ENCODE measurements around the gene CCDC197.

The CCDC197 gene

DNA sequence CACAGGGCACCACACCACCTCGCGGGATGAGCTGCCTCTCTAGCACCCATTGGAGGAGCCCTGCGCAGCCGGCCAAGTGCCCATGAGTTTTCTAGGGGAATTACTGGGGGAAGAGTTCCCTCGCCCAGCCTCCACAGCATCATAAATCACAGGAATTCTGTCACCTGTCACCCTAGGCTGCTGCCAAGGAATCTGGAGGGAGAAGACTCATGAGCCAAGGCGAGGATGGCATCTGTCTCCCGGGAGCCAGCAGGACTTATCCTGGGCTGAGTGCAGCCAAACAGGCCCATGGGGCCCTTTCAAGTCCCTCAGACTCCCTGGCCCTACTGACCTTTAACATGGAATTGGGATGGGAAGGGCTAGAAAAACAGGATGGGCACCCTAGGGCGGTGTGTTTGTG lies 21.2 kb downstream of the CCDC197 start (continued):
- TF ChIP-seq ZNF211 (tag by site-specific recombination; IDR thresholded peaks at IDR 0.05; ENCODE audit: low read depth), result no peak
- no peak for TF ChIP-seq ZNF670 (tag by site-specific recombination; IDR thresholded peaks at IDR 0.05; ENCODE audit: low read depth)
- TF ChIP-seq ZNF239 (tag by site-specific recombination; IDR thresholded peaks at IDR 0.05), result no peak
- TF ChIP-seq ZNF121 (tag by site-specific recombination; IDR thresholded peaks at IDR 0.05), result no peak
- TF ChIP-seq ZNF23 (tag by site-specific recombination; IDR thresholded peaks at IDR 0.05; ENCODE audit: borderline replicate concordance), result no peak

- POLR2A ChIA-PET, result no interaction called here
- CTCF ChIA-PET, result interaction anchor here (1.0 to 4.4 kb wide), 2 partner anchors 16 to 79 kb away, joined by 5 to 17 read pairs; no protein-coding TSS in a partner anchor
- no peak overlapping the region for H3K27ac ChIP-seq (ENCODE audit: extremely low read depth, low read depth, low read length)
Observed at GRCh38 chr14:94019329-94019728, 22.2 kb downstream of the CCDC197 start.

GRCh38 chr14:94020267-94020666 lies 23.2 kb downstream of the CCDC197 start:
- H3K4me1 ChIP-seq (ENCODE audit: control insufficient read depth, insufficient read depth, low read length), result no peaks in the 10 kb centered on the region
- POLR2A ChIA-PET, result no interaction called here
- no peak overlapping the region for H3K27ac ChIP-seq (ENCODE audit: extremely low read depth, low read depth, low read length)
- no peak overlapping the region for H3K4me3 ChIP-seq (ENCODE audit: low read depth, low read length)
- CTCF ChIA-PET, result interaction anchor here (0.7 to 4.4 kb wide), 5 partner anchors 9 to 117 kb away, joined by 3 to 17 read pairs (median 5); no protein-coding TSS in a partner anchor
- peak; percentile 93 for TF ChIP-seq ZNF16 (tag by site-specific recombination; IDR thresholded peaks at IDR 0.05; ENCODE audit: low read depth)
- TF ChIP-seq ZNF664 (tag by site-specific recombination; IDR thresholded peaks at IDR 0.05), result no peak
- H3K9me3 ChIP-seq (ENCODE audit: control insufficient read depth, insufficient read depth, low read depth, low read length), result no peaks in the 10 kb centered on the region
- H3K36me3 ChIP-seq (ENCODE audit: control insufficient read depth in 2 of 2, insufficient read depth in 1 of 2, low read length in 2 of 2), result no peaks in the 10 kb centered on the region

More at GRCh38 chr14:94019329-94019728, 22.2 kb downstream of the CCDC197 start:
- Histone ChIP-seq H3K9me3 (ENCODE audit: control insufficient read depth, insufficient read depth, low read depth, low read length) (no peaks in the 10 kb centered on the region), H3K4me3 (ENCODE audit: low read depth, low read length) (no peak overlapping the region), H3K4me1 (ENCODE audit: control insufficient read depth, insufficient read depth, low read length) (no peaks in the 10 kb centered on the region), H3K36me3 (ENCODE audit: control insufficient read depth in 2 of 2, insufficient read depth in 1 of 2, low read length in 2 of 2) (no peaks in the 10 kb centered on the region)
- TF ChIP-seq, protein P1, sequence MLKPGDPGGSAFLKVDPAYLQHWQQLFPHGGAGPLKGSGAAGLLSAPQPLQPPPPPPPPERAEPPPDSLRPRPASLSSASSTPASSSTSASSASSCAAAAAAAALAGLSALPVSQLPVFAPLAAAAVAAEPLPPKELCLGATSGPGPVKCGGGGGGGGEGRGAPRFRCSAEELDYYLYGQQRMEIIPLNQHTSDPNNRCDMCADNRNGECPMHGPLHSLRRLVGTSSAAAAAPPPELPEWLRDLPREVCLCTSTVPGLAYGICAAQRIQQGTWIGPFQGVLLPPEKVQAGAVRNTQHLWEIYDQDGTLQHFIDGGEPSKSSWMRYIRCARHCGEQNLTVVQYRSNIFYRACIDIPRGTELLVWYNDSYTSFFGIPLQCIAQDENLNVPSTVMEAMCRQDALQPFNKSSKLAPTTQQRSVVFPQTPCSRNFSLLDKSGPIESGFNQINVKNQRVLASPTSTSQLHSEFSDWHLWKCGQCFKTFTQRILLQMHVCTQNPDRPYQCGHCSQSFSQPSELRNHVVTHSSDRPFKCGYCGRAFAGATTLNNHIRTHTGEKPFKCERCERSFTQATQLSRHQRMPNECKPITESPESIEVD (tag by site-specific recombination; IDR thresholded peaks at IDR 0.05), result no peak
- TF ChIP-seq ZFP41 (tag by site-specific recombination; IDR thresholded peaks at IDR 0.05; ENCODE audit: borderline replicate concordance), result no peak
- TF ChIP-seq ZNF530 (tag by site-specific recombination; IDR thresholded peaks at IDR 0.05; ENCODE audit: low read depth), result no peak
- TF ChIP-seq ZNF768 (tag by site-specific recombination; IDR thresholded peaks at IDR 0.05), result no peak
- TF ChIP-seq, protein P2, sequence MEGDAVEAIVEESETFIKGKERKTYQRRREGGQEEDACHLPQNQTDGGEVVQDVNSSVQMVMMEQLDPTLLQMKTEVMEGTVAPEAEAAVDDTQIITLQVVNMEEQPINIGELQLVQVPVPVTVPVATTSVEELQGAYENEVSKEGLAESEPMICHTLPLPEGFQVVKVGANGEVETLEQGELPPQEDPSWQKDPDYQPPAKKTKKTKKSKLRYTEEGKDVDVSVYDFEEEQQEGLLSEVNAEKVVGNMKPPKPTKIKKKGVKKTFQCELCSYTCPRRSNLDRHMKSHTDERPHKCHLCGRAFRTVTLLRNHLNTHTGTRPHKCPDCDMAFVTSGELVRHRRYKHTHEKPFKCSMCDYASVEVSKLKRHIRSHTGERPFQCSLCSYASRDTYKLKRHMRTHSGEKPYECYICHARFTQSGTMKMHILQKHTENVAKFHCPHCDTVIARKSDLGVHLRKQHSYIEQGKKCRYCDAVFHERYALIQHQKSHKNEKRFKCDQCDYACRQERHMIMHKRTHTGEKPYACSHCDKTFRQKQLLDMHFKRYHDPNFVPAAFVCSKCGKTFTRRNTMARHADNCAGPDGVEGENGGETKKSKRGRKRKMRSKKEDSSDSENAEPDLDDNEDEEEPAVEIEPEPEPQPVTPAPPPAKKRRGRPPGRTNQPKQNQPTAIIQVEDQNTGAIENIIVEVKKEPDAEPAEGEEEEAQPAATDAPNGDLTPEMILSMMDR (tag by site-specific recombination; IDR thresholded peaks at IDR 0.05), result no peak
- TF ChIP-seq KLF1 (tag by site-specific recombination; IDR thresholded peaks at IDR 0.05), result no peak
- TF ChIP-seq KLF17 (tag by site-specific recombination; IDR thresholded peaks at IDR 0.05), result no peak
- no peak for TF ChIP-seq ZNF747 (tag by site-specific recombination; IDR thresholded peaks at IDR 0.05)
- TF ChIP-seq ZNF521 (tag by site-specific recombination; IDR thresholded peaks at IDR 0.05), result no peak
- no peak for TF ChIP-seq ZNF10 (tag by site-specific recombination; IDR thresholded peaks at IDR 0.05)
- no peak for TF ChIP-seq ZNF335 (tag by site-specific recombination; conservative IDR thresholded peaks at IDR 0.05)
- TF ChIP-seq, protein P3, sequence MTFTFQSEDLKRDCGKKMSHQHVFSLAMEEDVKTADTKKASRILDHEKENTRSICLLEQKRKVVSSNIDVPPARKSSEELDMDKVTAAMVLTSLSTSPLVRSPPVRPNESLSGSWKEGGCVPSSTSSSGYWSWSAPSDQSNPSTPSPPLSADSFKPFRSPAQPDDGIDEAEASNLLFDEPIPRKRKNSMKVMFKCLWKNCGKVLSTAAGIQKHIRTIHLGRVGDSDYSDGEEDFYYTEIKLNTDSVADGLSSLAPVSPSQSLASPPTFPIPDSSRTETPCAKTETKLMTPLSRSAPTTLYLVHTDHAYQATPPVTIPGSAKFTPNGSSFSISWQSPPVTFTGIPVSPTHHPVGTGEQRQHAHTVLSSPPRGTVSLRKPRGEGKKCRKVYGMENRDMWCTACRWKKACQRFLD (tag by site-specific recombination; IDR thresholded peaks at IDR 0.05), result no peak
- TF ChIP-seq ZNF132 (tag by site-specific recombination; IDR thresholded peaks at IDR 0.05; ENCODE audit: borderline replicate concordance), result no peak
- TF ChIP-seq ZNF292 (tag by site-specific recombination; IDR thresholded peaks at IDR 0.05; ENCODE audit: borderline replicate concordance, low read depth), result no peak
